ENCODE data around the gene MRPS18B.
"Not testable (repeated sequence)": the region's sequence is repeated elsewhere in the genome, so short reads cannot be mapped to it uniquely, and the experiment has no call there.

- TF ChIP-seq CTCF (IDR thresholded peaks at IDR 0.05; ENCODE audit: borderline replicate concordance, extremely low read depth, low read length, poor library complexity, severe bottlenecking); EZH2 (IDR thresholded peaks at IDR 0.05; ENCODE audit: borderline replicate concordance, low read depth, low read length, severe bottlenecking): not testable (repeated sequence)
These were observed 48.7 kb downstream of the MRPS18B start for GRCh38 chr6:30666300-30666699.

All from DND-41 (cell line).